ENCODE results near the gene HAND1.

Gene HAND1

GRCh38 chr5:154505567-154505966 lies 27.5 kb upstream of the HAND1 start:
- DNase-seq: no peak

DNA sequence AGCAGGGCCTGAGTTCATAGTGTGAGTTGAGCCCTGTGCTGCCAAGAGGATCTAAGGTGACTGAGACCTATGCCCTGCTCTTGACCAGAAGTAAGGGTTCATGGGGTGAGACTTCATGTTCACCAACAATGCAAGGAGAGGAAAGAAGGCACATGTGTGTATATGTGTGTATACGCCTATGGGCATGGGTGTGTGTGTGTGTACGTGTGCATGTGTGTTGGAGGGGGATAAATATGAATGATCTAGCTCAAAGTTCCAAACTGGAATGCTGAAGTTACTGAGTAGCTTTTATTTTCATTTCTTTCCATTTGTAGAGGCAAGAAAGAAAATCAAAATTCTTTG lies 25.6 kb upstream of the HAND1 start:
- no peak for DNase-seq

DNA sequence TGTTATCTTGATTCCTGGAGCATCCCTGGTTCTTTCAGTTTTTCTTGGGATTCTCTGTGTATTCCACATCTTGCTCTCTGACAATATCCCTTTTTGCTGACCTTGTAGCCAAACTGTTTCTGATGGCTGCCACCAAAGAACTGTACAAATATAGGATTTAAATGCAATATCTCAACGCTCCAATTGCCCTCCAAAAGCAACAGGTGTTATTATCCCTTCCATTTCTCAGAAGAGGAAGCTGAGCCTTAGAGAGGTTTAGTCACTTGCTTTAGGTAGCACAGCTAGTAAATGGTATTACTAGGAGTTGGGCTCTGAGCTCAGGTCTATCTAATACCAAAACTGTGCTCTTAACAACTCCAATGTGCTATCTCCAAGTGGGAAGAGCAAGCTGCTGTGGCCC lies 24.2 kb upstream of the HAND1 start:
- DNase-seq: no peak

GRCh38 chr5:154501566-154501965 lies 23.5 kb upstream of the HAND1 start:
- DNase-seq: no peak

- DNase-seq: no peak
These were observed 21.0 kb upstream of the HAND1 start for GRCh38 chr5:154498994-154499393.

GRCh38 chr5:154498591-154498990 lies 20.6 kb upstream of the HAND1 start:
- DNase-seq: no peak

DNA sequence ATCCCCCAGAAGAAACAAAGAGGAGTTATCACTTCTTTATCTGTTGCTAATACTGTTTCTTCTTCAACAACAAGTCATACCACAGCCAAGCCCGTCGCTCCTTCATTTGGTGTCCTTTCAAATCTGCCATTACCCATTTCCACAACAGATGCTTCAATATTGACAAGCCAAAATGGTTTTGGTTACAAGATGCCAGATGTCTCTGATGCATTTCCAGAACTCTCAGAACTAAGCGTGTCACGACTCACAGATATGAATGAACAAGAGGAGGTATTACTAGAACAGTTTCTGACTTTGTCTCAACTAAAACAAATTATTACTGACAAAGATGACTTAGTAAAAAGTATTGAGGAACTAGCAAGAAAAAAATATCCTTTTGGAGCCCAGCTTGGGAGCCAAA lies 16.0 kb upstream of the HAND1 start:
- DNase-seq: no peak

DNA sequence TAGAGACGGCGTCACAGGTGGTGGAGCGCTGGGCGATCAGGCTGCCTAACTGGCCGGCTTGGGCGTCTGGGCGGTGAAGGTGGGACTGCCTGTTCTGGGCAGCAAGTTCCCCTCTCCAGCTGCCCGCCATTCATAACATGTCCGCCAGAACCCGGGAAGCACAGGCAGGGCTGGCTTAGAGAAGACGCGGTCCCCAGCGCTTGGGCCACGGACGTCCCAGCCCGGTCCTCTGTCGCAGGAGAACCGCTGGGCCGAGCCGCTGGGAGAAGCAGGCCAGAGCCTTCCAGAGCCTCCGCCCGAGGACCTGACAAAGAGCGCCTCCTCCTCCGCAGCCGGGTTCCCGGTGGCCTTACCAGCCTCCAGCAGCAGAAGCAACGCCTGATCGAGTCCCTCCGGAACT lies 15.2 kb upstream of the HAND1 start:
- no peak for DNase-seq

- DNase-seq: no peak
These were observed 13.9 kb upstream of the HAND1 start for GRCh38 chr5:154491941-154492340.

DNA sequence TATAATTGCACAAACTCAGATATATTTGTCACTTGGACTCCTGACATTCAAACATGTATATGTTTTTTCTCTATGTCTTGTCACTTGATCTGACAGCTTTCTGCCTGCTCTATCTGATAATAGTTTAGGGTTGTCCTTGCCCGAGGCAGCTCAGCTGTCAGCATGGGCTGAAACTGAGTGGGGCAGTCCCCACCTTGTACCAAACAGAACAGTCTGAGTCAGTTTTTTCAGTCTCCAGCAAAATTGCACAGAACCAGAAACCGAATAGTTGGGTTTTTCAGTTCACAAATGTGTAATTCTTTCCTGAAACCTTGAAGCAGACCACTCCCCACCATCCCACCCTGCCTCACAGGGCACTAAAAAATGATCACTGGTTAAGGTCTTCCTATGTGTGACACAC lies 9.5 kb upstream of the HAND1 start:
- DNase-seq: no peak

DNA sequence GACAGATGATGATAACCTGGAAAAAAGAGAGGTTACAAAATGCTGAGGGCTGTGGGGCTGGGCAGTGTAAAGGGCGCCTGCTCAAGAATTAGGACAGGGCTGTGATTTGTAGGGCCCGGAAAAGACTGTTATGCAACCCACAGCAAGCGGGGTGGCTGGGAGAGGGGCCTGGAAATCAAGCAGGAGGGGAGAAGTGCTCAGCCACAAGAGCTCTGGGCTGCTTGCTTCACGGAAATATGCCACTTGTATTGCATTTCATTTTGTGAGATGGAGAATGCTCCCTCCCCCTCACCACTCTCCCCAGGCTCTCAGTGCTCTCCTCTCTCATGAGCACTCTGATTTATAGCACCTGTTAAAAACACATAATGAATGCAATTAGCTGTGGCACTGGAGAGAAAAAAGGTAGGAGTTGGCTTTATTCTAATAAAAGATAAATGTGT lies 8.4 kb upstream of the HAND1 start:
- DNase-seq: no peak

GRCh38 chr5:154485850-154486426 lies 7.9 kb upstream of the HAND1 start:
- DNase-seq: no peak

GRCh38 chr5:154485096-154485491 lies 7.1 kb upstream of the HAND1 start:
- no peak for DNase-seq

DNA sequence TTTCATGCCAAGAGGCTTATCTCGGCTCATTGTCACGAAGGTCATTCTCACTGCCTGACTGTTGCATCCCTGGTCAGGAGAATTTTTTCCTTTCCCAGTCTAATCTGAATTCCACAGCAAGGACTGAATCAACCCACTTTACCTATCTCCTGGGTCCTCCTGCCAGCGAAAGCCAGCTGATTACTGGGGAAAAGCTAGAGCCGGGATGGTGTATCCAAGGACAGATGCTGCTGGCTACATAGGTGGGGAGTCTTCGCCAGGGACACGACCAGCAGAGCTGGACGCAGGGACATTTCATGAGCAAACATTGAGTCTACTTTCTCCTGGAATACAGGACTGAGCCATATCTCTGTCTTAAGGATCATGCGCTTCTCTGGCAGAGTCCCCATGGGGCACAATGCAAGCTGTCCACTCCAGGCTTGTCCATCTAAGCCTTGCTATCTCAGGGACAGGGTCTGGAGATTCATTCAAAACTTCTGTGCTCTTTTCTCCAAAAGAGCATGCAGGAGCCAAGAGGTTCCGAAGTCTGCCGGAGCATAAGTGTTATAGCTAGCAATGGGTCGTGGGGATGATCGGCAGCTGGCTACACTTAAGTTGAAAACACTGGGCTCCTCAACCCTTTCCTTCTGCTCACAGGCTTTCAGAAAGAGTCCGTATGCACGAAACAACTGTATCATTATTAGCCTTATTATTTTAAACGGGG lies 6.5 kb upstream of the HAND1 start:
- no peak for DNase-seq

GRCh38 chr5:154483654-154484392 lies 5.8 kb upstream of the HAND1 start:
- DNase-seq: no peak

- no peak for DNase-seq
These were observed 4.8 kb upstream of the HAND1 start for GRCh38 chr5:154482528-154483449.

DNA sequence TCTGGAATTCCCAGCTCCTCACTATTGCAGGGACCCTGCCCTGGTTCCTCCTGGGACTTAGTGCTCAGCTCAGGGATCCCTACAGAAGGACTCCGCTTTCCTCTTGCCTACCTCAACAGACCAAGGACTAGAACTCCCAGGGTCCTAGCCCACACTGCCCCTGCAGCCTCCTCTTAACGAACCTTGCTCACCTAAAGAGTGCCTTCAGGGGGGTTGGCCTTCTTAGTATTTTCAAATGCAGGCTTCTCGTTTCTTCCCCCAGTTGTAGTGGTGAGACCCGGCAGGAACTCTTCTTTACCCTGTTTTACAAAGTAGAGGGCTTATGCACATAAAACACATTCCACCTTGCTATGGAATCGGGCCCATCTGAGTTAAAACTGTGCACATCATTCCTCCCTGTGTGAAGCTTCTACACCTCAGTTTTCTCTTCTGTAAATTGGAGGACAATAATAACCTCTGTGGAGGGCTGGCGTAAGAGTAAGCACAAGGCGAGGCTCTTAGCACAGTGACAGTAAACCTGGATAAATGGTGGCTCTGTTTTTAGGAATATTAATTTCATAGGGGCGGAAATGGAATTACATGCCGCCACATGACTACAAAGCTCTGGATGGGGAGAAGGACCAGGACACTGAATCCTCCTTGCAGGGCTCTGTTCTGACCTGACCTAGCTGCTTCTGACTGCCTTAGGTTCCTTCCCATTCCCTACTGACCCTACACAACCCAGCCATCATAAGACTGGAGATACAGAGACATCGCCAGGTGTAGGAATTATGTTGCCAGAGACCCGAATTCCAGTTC lies 3.8 kb upstream of the HAND1 start:
- DNase-seq: no peak

- DNase-seq: no peak
These were observed 2.8 kb upstream of the HAND1 start for GRCh38 chr5:154480847-154481246.

DNA sequence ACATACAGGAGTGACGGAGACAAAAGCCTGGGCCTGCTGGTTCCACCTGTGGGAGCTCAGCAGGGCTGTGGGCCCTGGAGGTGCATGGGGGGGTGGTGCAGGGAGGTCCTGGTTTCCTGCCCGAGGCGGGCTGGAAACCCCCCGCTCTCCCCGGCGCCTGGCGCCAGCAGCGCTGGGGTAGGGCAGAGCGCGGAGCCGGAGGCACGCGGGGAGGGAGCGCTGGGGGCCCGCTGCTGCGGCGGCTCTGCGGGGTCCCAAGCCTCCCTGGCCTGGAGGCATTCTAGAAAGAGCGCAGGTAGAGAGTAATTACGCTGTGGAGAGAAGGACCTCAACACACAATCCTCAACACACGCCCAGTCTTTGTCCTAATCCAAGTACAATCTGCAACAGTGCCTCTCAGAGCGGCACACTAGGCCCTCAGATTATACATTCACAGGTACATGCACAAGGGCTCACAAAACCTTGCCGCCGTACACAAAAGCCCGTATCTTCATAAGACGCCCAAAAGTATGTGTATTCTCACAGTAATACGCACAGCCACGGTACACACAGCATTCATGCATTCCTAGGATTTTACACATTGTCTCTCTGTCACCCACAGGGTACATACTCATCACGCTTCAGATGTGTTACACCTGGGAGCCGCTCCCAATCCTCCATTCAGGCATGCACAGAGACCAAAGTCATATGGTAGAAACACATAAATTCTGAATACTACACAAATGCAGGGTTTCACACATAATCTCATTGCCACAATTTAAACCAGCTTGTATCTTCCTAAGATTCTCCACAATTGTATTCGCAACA lies 2.1 kb upstream of the HAND1 start:
- DNase-seq: no peak

GRCh38 chr5:154479160-154479943 lies 1.3 kb upstream of the HAND1 start:
- no peak for DNase-seq

GRCh38 chr5:154478752-154479159 lies 729 bp upstream of the HAND1 start:
- no peak for DNase-seq
